ENCODE data around the gene VWA3B.
A peak's percentile ranks its signal among the peaks of the same experiment; 100 is the strongest.
"Not testable (repeated sequence)": the region's sequence is repeated elsewhere in the genome, so short reads cannot be mapped to it uniquely, and the experiment has no call there.

VWA3B gene

DNA sequence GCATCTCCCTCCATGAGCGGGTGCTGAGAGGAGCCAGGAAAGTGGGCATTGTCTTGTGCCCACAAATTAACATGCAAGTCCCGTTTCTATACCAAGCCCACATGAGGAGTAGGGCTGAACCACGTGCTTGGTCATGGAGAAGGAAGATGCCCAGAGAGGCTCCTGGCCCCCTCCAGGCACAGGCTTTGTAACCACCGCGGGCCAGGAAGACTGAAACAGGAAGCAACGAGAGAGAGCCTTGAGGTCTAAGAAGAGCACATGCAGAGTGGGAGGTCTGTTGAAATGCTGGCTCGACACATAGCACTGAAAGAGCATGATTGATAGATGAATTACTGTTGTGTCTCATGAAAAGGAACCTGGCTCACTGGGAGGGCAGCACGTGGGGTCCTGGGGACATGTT is 36.3 kb downstream of the VWA3B start:
- no peak overlapping the region for H3K4me3 ChIP-seq (ENCODE audit: low read length)
- DNase-seq (ENCODE audit: low read depth, low spot score) = peak; percentile 37

DNA sequence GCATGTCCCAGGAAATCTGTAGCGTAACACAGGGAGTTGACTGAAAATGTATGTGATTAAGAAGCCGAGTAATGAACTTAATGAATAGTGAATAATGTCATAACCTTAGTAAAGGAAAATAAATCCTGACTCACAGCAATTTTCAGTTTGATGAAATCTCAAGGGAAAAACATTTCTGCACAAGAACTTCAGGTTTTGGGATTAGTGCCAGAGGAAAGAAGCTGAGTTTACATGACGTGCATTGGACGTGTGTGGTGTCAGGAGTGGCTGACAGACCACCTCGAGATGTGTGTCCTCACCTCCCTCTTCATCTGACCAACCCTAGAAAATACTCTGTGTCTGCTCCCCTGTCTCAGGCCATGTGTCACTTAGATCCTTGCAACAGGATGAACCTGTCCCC is 39.1 kb downstream of the VWA3B start:
- no peak overlapping the region for H3K4me3 ChIP-seq (ENCODE audit: low read length)
- no peak for DNase-seq (ENCODE audit: low read depth, low spot score)

DNA sequence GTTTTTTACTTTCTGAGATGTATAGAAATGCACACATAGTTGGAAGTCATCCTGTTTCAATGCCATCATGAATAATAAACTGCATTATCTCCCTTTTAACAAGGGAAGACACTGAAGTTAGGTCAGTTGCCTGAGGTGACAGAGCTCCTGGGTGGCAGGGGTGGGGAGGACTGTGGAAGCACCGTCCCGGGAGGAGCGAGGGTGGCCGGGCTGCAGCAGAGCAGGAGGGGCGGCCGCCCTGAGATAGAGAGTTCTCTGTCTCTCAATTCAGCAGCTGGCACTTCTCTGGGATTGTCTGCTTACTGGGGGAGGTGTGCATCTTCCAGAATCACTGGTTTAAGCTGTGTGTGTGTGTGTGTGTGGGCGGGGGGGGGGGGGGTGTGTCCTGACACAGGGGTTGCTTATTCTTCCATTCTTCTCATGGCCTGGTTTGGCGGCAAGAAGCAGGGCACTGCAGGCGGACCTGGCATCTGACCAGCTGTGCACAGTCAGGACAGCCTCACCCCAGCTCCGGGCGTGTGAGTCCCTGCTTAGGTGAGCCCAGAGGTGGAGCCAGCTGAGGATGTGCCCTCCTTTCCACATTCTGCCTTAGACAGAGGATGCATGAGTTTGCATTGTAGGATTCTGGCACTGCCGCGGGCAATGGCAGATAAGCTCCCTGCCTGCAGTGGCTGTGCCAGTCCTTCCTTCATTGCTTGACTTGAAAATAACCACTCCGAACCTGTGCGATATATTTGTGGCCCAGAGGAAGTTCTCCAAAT is 40.4 kb downstream of the VWA3B start:
- DNase-seq (ENCODE audit: low read depth, low spot score) = no peak
- no peak overlapping the region for H3K4me3 ChIP-seq (ENCODE audit: low read length)

DNA sequence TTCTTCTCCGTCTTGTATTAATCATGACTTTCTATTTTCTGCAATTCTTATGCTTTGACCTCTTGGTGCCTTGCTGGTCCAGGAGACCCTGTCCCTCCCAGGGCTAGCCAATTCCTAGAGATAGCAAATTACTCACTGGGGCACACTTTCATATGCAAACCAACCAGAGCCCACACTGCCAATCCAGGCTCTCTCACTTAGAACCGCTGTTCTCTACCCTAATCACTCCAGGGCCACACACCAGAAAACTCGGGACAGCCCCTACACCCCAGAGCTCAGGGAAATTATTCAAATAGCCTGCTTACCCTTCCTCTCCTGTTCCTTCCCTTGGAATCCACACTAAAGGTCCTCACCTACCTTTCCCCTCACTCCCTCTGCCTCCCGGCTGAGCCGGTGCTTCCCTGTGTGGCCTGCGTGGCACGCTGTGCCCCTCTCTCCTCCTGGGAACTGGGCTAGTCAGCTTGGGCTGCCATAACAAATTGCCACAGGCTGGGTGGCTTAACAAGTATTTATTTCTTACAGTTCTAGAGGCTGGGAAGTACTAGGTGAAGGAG is 41.7 kb downstream of the VWA3B start:
- no peak overlapping the region for H3K4me3 ChIP-seq (ENCODE audit: low read length)
- DNase-seq (ENCODE audit: low read depth, low spot score) = no peak

- not testable (repeated sequence) for DNase-seq (ENCODE audit: low read depth, low spot score)
Observed at GRCh38 chr2:98130073-98130472, 43.1 kb downstream of the VWA3B start.

GRCh38 chr2:98134172-98135005 is 47.4 kb downstream of the VWA3B start:
- no peak overlapping the region for H3K4me3 ChIP-seq (ENCODE audit: low read length)
- DNase-seq (ENCODE audit: low read depth, low spot score) = no peak

More at GRCh38 chr2:98130073-98130472, 43.1 kb downstream of the VWA3B start:
- H3K4me3 ChIP-seq (ENCODE audit: low read length) = not testable (repeated sequence)

GRCh38 chr2:98137196-98137595 is 50.2 kb downstream of the VWA3B start:
- H3K4me3 ChIP-seq (ENCODE audit: low read length) = no peak overlapping the region
- DNase-seq (ENCODE audit: low read depth, low spot score) = no peak

- DNase-seq (ENCODE audit: low read depth, low spot score) = not testable (repeated sequence)
Observed at GRCh38 chr2:98138978-98139377, 52.0 kb downstream of the VWA3B start.

GRCh38 chr2:98140210-98140609 is 53.2 kb downstream of the VWA3B start:
- no peak overlapping the region for H3K4me3 ChIP-seq (ENCODE audit: low read length)
- no peak for DNase-seq (ENCODE audit: low read depth, low spot score)

More at GRCh38 chr2:98138978-98139377, 52.0 kb downstream of the VWA3B start:
- H3K4me3 ChIP-seq (ENCODE audit: low read length) = not testable (repeated sequence)

DNA sequence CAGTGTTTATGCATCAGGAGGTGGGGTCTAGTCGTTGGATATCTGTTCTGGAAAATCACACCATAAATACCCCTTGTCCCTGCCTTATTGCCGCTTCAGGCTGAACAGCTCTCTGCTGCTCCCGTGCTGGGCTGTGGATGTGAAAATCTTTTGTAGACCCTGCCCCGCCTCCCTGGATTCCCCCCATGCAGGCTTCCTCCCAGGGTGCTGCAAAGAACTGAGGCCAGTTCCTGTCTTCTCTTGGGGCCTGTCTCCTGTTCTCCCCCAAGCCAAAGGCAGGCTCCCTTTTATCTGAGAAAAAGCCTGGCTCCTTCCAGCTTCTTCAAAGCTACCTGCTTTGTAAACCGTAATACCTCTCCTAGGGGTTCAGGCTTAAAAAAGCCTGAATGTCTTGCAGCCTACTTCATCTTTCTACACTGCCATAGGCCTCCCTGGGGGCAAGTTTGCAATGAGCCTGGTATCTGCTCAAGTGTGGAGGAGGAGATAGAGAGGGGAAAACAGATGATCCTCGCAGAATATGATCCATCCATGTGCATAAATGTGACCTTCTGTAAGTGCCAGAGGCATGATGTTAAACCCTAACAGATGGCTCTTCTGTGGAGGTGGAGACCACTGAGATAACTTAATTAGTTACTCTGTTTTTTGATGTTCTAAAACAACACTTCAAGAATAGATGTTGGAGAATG is 55.3 kb downstream of the VWA3B start:
- no peak overlapping the region for H3K4me3 ChIP-seq (ENCODE audit: low read length)
- DNase-seq (ENCODE audit: low read depth, low spot score) = no peak

DNA sequence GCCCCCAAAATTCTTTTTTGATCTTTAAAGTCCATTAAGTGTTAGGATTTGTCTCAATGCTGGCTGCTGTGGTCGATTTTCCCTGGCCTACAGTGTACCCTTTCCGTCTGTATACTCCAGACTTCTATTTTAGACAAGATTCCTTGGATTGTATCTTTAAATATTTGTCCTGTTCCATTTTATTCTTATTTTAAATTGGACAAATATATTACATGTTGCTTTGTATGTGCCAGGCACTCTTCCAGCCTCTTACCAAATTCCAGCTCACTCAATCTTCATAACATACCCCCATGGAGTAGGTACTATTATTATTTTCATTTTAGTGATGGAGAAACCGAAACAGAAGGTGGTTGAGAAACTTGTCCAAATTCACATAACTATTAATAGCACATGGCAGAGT is 58.1 kb downstream of the VWA3B start:
- no peak for DNase-seq (ENCODE audit: low read depth, low spot score)
- no peak overlapping the region for H3K4me3 ChIP-seq (ENCODE audit: low read length)

DNA sequence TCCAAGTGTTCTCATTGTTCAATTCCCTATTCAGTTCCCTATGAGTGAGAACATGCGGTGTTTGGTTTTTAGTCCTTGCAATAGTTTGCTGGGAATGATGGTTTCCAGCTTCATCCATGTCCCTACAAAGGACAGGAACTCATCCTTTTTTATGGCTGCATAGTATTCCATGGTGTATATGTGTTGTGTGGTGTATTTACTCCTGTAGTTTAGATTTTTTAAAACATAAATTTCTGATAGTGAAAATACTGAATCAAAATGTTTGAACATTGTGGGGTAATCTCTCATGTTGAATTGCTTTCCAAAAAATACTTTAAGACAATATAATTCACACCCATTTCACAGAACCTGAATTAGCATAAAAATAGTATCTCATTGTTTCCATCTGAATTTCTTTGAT is 60.9 kb downstream of the VWA3B start:
- not testable (repeated sequence) for DNase-seq (ENCODE audit: low read depth, low spot score)

GRCh38 chr2:98148595-98149332 is 61.8 kb downstream of the VWA3B start:
- H3K4me3 ChIP-seq (ENCODE audit: low read length) = peak overlapping the region; percentile 17; the same call in 1 of the 2 replicates
- DNase-seq (ENCODE audit: low read depth, low spot score) = no peak

More for the DNA sequence above, 60.9 kb downstream of the VWA3B start:
- not testable (repeated sequence) for H3K4me3 ChIP-seq (ENCODE audit: low read length)

DNA sequence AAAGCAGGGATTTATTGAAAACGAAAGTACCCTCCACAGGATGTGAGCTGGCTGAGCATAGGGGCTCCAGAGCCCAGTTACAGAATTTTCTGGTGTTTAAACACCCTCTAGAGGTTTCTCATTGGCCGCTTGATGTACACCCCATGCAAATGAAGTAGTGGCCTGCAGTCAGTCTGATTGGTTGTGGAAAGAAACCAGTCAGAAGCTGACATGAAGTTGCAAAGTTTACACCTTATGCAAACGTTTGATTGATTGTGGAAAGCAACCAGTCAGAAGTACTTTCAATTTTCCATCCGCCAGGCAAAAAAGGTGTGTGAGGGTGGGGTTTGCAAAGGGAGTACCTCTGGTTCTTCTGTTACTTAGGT is 62.3 kb downstream of the VWA3B start:
- DNase-seq (ENCODE audit: low read depth, low spot score) = peak; percentile 74
- H3K4me3 ChIP-seq (ENCODE audit: low read length) = peak overlapping the region; percentile 17; the same call in 1 of the 2 replicates

DNA sequence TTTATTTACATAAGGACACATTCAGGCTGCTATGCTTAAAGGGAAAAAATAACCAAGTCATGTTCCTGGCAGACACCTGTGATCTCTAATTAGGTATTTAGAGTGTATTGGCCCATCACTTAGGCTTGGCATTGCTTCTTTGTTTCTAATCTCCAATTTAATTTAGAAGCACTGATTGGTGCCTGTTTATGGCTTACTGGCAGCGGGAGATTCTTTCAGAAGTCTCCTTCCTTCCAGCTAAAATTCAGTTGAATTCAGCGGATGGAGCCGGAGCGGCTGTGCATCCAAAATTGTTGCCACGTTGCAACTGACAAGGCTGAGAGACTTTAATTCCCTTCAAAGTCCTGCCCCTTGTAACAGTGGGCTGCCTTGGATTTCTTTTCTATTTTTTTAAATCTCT is 66.5 kb downstream of the VWA3B start:
- H3K4me3 ChIP-seq (ENCODE audit: low read length) = no peak overlapping the region
- DNase-seq (ENCODE audit: low read depth, low spot score) = no peak

DNA sequence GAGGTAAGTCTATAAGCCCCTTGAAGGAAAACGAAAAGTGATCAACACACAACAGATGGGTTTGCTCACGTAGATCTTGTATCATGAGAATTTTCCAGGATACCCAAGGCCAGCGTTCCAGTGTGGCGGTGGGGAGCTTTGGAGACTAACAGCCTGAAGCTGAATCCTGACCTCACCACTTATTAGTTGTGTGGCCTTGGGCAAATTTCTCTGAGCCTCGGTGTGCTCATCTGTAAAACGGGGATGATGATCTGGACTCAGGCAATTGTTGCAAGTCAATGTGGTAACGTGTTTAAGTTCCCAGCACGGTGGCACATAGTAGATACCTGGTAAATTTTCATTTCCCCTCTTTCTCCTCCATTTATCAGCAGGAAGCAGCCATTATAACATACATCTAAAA is 68.3 kb downstream of the VWA3B start:
- DNase-seq (ENCODE audit: low read depth, low spot score) = no peak
- H3K4me3 ChIP-seq (ENCODE audit: low read length) = no peak overlapping the region

DNA sequence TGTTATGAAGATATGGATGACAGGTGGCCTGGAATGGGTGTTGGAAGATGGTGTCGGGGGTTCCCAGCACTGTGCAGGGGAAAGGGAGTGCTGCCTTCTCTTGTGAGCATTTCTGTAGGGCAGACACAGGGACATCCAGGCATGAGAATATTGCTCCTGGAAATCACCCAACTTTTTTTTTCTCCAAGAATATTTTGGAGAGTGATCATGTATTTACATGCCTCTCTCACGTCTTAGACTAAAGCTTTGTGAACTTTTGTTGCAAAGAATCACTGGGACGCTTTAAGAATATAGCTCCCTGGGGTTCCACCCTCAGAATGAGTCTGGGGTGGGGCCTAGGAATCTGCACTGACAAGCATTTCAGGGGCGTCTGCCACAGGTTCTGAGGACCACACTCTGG is 68.7 kb downstream of the VWA3B start:
- no peak for DNase-seq (ENCODE audit: low read depth, low spot score)
- H3K4me3 ChIP-seq (ENCODE audit: low read length) = no peak overlapping the region

DNA sequence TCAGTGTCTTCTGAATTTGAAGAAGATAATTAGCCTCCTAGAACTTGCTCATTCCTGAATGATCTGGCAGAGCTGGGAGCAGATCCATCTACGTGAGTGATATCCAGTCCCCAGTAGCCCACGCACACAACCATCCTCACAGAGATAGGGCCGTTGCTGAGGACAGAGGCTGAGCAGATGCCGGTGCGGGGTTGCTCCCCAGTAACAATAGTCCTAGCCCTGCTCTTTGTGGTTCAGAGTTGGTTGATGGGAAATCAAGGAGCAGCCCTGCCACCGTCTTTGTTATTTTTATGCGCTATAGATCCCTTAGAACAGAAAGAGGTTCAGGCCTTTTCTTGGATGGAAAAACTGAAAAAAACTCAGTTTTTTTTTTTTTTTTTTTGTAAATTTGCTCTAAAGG is 69.3 kb downstream of the VWA3B start:
- no peak for DNase-seq (ENCODE audit: low read depth, low spot score)
- H3K4me3 ChIP-seq (ENCODE audit: low read length) = no peak overlapping the region

- H3K4me3 ChIP-seq (ENCODE audit: low read length) = no peak overlapping the region
- no peak for DNase-seq (ENCODE audit: low read depth, low spot score)
Observed at GRCh38 chr2:98157557-98157956, 70.6 kb downstream of the VWA3B start.
